Vagina (tissue), 2 donors: Measurements from ENCODE around the gene PRDM2. TPM values are rescaled to one million over a fixed set of nuclear protein-coding genes. Genes with fewer than 3 reads are reported as not detected.

Source experiments
- DNase-seq, 2 donors: peaks; one replicate each; pipeline ENCODE4 v3.0.0-alpha.2; 2017; ENCODE audit errors: extremely low spot score in 2 of 2
- H3K27ac ChIP-seq: fragments of 200-600 bp; sonication (generic); one replicate; pipeline ENCODE4 v1.5.1; 2019
- H3K27me3 ChIP-seq: fragments of 200-600 bp; sonication (generic); one replicate; pipeline ENCODE4 v1.5.1; 2019
- H3K36me3 ChIP-seq, 2 donors: fragments of 200-600 bp; sonication (generic); one replicate each; pipeline ENCODE4 v1.5.1; 2017 to 2019
- H3K4me1 ChIP-seq: fragments of 200-600 bp; sonication (generic); one replicate; pipeline ENCODE4 v1.5.1; 2019
- H3K4me3 ChIP-seq, 2 donors: fragments of 200-600 bp; sonication (generic); 1 replicate in 1 of 2; 2 replicates in 1 of 2; pipeline ENCODE4 v1.5.1; 2016 to 2019
- H3K9me3 ChIP-seq: fragments of 200-600 bp; sonication (generic); one replicate; pipeline ENCODE4 v1.5.1; 2019
- CTCF ChIP-seq, 3 experiments: fragments of 450-650 bp in 2 of 3; fragments of 200-600 bp in 1 of 3; sonication (generic) in 1 of 3; IDR thresholded peaks; one replicate each; pipeline ENCODE4 v1.5.1; 2017 to 2019; ENCODE audit warnings: antibody characterized with exemption in 3 of 3, mild to moderate bottlenecking in 2 of 3, moderate library complexity in 2 of 3
- POLR2A ChIP-seq, 2 donors: fragments of 450-650 bp; IDR thresholded peaks; one replicate each; pipeline ENCODE4 v1.6.1; 2017; ENCODE audit warnings: antibody characterized with exemption in 2 of 2, mild to moderate bottlenecking in 2 of 2, moderate library complexity in 2 of 2
- POLR2AphosphoS5 ChIP-seq, 2 donors: sonication (generic); formaldehyde crosslinking; IDR thresholded peaks; one replicate each; pipeline ENCODE4 v1.9.0; 2017; ENCODE audit warnings: antibody characterized with exemption in 2 of 2, mild to moderate bottlenecking in 2 of 2, low read depth in 1 of 2; ENCODE audit not compliant: insufficient read depth in 1 of 2
- intact Hi-C: fragments of 100-400 bp; cut with DNase I; formaldehyde crosslinking; loops from one replicate; pipeline ENCODE4 v1.15.1; 2023
- total RNA-seq: library from RNA; depleted of rRNA; stranded (reverse); fragments of >200 nt; gene quantifications from one replicate; pipeline ENCODE4 v1.2.3, GENCODE V29; 2016

Gene PRDM2
- total RNA-seq, 1 donor from 2014 or later: 56.2 TPM

GRCh38 chr1:13792419-13792818 is 92.4 kb downstream of the PRDM2 start:
- Histone ChIP-seq H3K9me3 (no peaks in the 10 kb centered on the region), H3K27ac (peak overlapping the region; percentile 21), H3K4me3 (no peak overlapping the region), H3K36me3 (peaks cover 0 to 7% of the 10 kb centered on the region in 2 donors), H3K27me3 (no peaks in the 10 kb centered on the region), H3K4me1 (peaks cover 26% of the 10 kb centered on the region)
- intact Hi-C loops: no loop called here
- DNase-seq: no peak
- TF ChIP-seq CTCF (IDR thresholded peaks at IDR 0.05): no peak
- no peak for TF ChIP-seq POLR2AphosphoS5 (IDR thresholded peaks at IDR 0.05; ENCODE audit: insufficient read depth in 1 of 2, low read depth in 1 of 2)
- no peak for TF ChIP-seq POLR2A (IDR thresholded peaks at IDR 0.05)

GRCh38 chr1:13793088-13793730 is 93.2 kb downstream of the PRDM2 start:
- TF ChIP-seq CTCF (IDR thresholded peaks at IDR 0.05) (no peak), POLR2AphosphoS5 (IDR thresholded peaks at IDR 0.05; ENCODE audit: insufficient read depth in 1 of 2, low read depth in 1 of 2) (no peak), POLR2A (IDR thresholded peaks at IDR 0.05) (no peak)
- no peaks in the 10 kb centered on the region for H3K27me3 ChIP-seq
- intact Hi-C loops: no loop called here
- H3K4me3 ChIP-seq: no peak overlapping the region
- DNase-seq: no peak
- H3K4me1 ChIP-seq: peaks cover 30% of the 10 kb centered on the region
- H3K9me3 ChIP-seq: no peaks in the 10 kb centered on the region
- H3K36me3 ChIP-seq: peaks cover 0 to 7% of the 10 kb centered on the region in 2 donors
- peak overlapping the region; percentile 21 for H3K27ac ChIP-seq

GRCh38 chr1:13794231-13795187 is 94.5 kb downstream of the PRDM2 start:
- Histone ChIP-seq H3K4me1 (peaks cover 40% of the 10 kb centered on the region), H3K4me3 (no peak overlapping the region), H3K27ac (no peak overlapping the region), H3K9me3 (no peaks in the 10 kb centered on the region), H3K27me3 (no peaks in the 10 kb centered on the region), H3K36me3 (no peaks in the 10 kb centered on the region)
- TF ChIP-seq POLR2AphosphoS5 (IDR thresholded peaks at IDR 0.05; ENCODE audit: insufficient read depth in 1 of 2, low read depth in 1 of 2) (no peak), CTCF (IDR thresholded peaks at IDR 0.05) (no peak), POLR2A (IDR thresholded peaks at IDR 0.05) (no peak)
- intact Hi-C loops: no loop called here
- no peak for DNase-seq

GRCh38 chr1:13797397-13797796 is 97.4 kb downstream of the PRDM2 start:
- TF ChIP-seq POLR2AphosphoS5 (IDR thresholded peaks at IDR 0.05; ENCODE audit: insufficient read depth in 1 of 2, low read depth in 1 of 2) (no peak), CTCF (IDR thresholded peaks at IDR 0.05) (no peak), POLR2A (IDR thresholded peaks at IDR 0.05) (no peak)
- H3K27me3 ChIP-seq: no peaks in the 10 kb centered on the region
- no peaks in the 10 kb centered on the region for H3K36me3 ChIP-seq
- no peak for DNase-seq
- no peak overlapping the region for H3K27ac ChIP-seq
- peaks cover 51% of the 10 kb centered on the region for H3K4me1 ChIP-seq
- H3K9me3 ChIP-seq: no peaks in the 10 kb centered on the region
- intact Hi-C loops: no loop called here
- H3K4me3 ChIP-seq: no peak overlapping the region
